AG09319 (cell line): Measurements from ENCODE around the gene AFM.

Experiments
- DNase-seq: peaks from one replicate; pipeline ENCODE4 v3.0.0-alpha.2; 2010; ENCODE audit warnings: low read depth; ENCODE audit errors: extremely low read depth
- CTCF ChIP-seq: IDR thresholded peaks from 2 replicates; pipeline ENCODE4 v1.5.1; 2011; ENCODE audit warnings: low read depth, mild to moderate bottlenecking, inconsistent platforms, low read length, moderate library complexity

The AFM gene

GRCh38 chr4:73436674-73437557 lies 44.6 kb upstream of the AFM start:
- no peak for TF ChIP-seq CTCF
- DNase-seq = no peak

GRCh38 chr4:73437558-73437956 lies 44.0 kb upstream of the AFM start:
- TF ChIP-seq CTCF = no peak
- DNase-seq = no peak

GRCh38 chr4:73438048-73438447 lies 43.5 kb upstream of the AFM start:
- TF ChIP-seq CTCF = no peak
- DNase-seq = no peak

GRCh38 chr4:73438582-73439215 lies 42.8 kb upstream of the AFM start:
- TF ChIP-seq CTCF = no peak
- DNase-seq = no peak

GRCh38 chr4:73439445-73439844 lies 42.1 kb upstream of the AFM start:
- no peak for TF ChIP-seq CTCF
- no peak for DNase-seq

GRCh38 chr4:73439991-73440390 lies 41.6 kb upstream of the AFM start:
- no peak for TF ChIP-seq CTCF
- DNase-seq = no peak

- TF ChIP-seq CTCF = no peak
- DNase-seq = no peak
Measured at GRCh38 chr4:73440653-73441052, 40.9 kb upstream of the AFM start.
